ENCODE measurements around the gene FAM174B. TPM values are rescaled to one million over a fixed set of nuclear protein-coding genes. Genes with fewer than 3 reads are reported as not detected.

The FAM174B gene
- total RNA-seq, 1 donor from 2014 or later: 18.9 TPM

DNA sequence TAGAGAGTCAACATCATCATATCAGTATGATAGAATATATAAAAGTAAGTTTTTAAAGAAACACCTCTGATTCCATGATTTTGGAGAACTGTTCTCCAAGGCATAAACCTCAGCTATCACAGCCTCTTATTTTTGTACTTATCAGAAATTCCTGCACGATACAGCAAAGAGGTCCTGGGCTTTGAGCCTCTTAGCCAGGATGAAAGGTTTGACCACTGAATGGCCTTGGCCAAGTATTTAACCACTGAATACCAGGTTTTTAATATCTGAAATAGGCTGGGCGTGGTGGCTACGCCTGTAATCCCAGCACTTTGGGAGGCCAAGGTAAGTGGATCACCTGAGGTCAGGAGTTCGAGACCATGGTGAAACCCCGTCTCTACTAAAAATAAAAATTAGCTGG lies 1.9 kb upstream of the FAM174B start:
- TF ChIP-seq, protein P1, sequence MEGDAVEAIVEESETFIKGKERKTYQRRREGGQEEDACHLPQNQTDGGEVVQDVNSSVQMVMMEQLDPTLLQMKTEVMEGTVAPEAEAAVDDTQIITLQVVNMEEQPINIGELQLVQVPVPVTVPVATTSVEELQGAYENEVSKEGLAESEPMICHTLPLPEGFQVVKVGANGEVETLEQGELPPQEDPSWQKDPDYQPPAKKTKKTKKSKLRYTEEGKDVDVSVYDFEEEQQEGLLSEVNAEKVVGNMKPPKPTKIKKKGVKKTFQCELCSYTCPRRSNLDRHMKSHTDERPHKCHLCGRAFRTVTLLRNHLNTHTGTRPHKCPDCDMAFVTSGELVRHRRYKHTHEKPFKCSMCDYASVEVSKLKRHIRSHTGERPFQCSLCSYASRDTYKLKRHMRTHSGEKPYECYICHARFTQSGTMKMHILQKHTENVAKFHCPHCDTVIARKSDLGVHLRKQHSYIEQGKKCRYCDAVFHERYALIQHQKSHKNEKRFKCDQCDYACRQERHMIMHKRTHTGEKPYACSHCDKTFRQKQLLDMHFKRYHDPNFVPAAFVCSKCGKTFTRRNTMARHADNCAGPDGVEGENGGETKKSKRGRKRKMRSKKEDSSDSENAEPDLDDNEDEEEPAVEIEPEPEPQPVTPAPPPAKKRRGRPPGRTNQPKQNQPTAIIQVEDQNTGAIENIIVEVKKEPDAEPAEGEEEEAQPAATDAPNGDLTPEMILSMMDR (IDR thresholded peaks at IDR 0.05; ENCODE audit: insufficient read depth, low read length, poor library complexity, severe bottlenecking): no peak
- H3K36me3 ChIP-seq (ENCODE audit: control insufficient read depth, insufficient read depth, low read length): no peaks in the 10 kb centered on the region
- no peak for DNase-seq (ENCODE audit: low read depth)
- no peak overlapping the region for H3K4me3 ChIP-seq (ENCODE audit: low read depth, low read length)
- no peaks in the 10 kb centered on the region for H3K27me3 ChIP-seq (ENCODE audit: control insufficient read depth, insufficient read depth, low read length)

DNA sequence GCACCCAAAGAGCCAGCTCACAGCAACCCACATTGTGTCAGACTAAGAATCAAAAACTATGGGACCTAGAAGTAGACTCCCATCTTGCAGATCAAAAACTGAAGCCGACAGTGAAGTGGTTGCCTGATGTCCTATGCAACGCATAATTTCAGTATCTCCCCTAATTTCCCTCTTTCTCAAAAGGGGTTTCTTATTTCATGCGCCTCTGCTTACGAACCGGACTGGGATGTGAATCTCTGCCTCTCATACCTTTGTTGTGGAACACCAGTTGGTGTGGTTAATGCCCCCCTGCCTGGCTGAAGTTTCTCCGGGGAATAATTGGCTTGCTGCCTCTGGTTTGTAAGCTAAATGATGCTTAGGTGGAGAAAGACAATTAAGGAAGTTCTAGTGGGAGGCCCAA lies 514 bp upstream of the FAM174B start:
- no peak overlapping the region for H3K4me3 ChIP-seq (ENCODE audit: low read depth, low read length)
- TF ChIP-seq, protein P1 (IDR thresholded peaks at IDR 0.05; ENCODE audit: insufficient read depth, low read length, poor library complexity, severe bottlenecking): no peak
- no peak for DNase-seq (ENCODE audit: low read depth)
- no peaks in the 10 kb centered on the region for H3K27me3 ChIP-seq (ENCODE audit: control insufficient read depth, insufficient read depth, low read length)
- H3K36me3 ChIP-seq (ENCODE audit: control insufficient read depth, insufficient read depth, low read length): no peaks in the 10 kb centered on the region

DNA sequence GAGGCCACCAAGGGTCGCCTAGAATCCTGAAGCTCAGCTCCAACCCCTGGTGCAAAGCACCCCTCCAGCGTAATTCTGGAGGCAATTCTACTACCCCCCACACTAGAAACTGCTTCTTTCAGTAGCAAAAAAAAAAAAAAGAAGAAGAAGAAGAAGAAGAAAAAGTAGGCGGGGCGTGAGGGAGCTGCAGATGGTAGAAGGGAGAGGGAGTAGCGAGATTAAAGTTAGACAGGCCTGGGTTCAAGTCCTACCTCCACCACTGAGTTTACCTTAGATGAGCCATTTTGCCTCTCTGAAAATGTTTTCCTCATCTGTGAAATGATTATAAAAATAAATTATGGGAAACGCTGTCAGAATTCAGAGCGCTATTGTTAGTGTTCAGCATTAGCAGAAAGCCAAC lies 913 bp downstream of the FAM174B start:
- no peaks in the 10 kb centered on the region for H3K27me3 ChIP-seq (ENCODE audit: control insufficient read depth, insufficient read depth, low read length)
- TF ChIP-seq, protein P1 (IDR thresholded peaks at IDR 0.05; ENCODE audit: insufficient read depth, low read length, poor library complexity, severe bottlenecking): no peak
- no peak for DNase-seq (ENCODE audit: low read depth)
- H3K36me3 ChIP-seq (ENCODE audit: control insufficient read depth, insufficient read depth, low read length): no peaks in the 10 kb centered on the region
- peak overlapping the region; percentile 59 for H3K4me3 ChIP-seq (ENCODE audit: low read depth, low read length)

DNA sequence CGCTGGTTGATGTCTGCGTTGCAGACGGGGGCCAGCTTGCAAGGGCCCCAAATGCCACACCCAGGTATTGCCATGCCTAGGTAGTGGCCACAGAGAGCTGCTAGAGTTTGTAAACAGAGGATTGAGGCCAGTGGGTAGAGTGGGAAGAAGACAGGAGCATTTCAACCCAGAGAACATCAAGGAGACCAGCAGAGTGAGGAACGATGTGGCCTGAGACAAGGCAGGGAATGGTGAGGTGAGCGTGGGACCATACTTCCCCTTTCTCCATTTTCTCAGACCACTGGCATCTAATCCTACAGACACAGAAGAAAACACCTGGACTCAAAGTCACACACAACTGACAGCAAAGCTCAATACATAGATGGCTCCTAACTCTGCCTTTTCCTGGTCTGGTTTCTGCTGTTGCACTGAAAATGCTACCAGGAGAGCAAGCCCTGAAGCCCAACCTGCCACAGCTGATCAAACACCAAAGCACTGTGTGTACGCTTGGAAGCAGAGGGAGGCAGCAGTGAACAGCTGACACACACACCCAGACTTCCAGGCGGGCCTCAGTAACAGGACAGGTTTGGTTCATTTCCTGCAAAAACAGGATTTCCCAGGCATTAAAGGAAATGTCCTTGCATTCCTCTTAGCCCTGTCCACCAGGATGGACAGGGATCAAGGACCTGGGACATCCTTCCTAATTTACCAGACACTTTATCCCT lies 1.6 kb downstream of the FAM174B start:
- H3K4me3 ChIP-seq (ENCODE audit: low read depth, low read length): peak overlapping the region; percentile 2
- TF ChIP-seq, protein P1 (IDR thresholded peaks at IDR 0.05; ENCODE audit: insufficient read depth, low read length, poor library complexity, severe bottlenecking): no peak
- H3K27me3 ChIP-seq (ENCODE audit: control insufficient read depth, insufficient read depth, low read length): no peaks in the 10 kb centered on the region
- DNase-seq (ENCODE audit: low read depth): no peak
- no peaks in the 10 kb centered on the region for H3K36me3 ChIP-seq (ENCODE audit: control insufficient read depth, insufficient read depth, low read length)

DNA sequence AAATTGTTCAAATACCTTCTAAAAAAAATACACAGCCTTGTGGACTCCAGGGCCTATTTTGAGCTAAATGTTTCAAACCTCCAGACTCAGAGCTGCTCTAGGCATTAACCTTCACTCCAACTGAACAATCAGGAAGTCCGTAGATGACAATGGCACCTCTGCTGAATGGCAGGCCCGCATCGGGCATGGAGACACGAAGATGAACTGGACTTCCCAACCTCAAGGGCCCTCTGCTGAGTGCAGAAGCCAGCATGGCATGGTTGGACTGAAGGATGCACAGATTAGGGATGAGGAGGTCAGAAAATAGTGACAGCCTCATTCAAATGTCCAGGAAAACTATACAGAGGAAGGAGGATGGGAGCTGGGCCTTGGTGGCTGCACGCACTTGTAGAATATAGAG lies 2.2 kb downstream of the FAM174B start:
- Histone ChIP-seq H3K4me3 (ENCODE audit: low read depth, low read length) (no peak overlapping the region), H3K27me3 (ENCODE audit: control insufficient read depth, insufficient read depth, low read length) (no peaks in the 10 kb centered on the region), H3K36me3 (ENCODE audit: control insufficient read depth, insufficient read depth, low read length) (no peaks in the 10 kb centered on the region)
- TF ChIP-seq, protein P1 (IDR thresholded peaks at IDR 0.05; ENCODE audit: insufficient read depth, low read length, poor library complexity, severe bottlenecking): no peak
- no peak for DNase-seq (ENCODE audit: low read depth)

DNA sequence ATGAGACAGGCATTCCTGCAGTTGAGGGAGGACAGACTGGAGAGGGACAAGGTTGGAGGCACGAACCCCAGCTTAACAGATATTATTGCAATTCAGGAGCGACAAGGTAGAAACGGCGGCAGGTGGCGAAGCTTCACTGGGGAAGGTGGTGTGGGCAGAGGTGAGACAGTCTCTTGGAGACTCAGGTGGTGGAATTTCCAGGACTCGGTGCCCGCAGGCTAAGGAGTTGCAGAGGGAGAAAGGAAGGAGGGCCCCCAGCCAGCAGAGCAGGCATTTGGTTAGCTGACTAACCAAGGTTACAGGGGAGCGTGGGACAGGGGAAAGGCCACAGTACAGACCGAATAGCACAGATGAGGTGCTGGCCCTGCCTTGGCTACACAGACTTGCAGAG lies 3.0 kb downstream of the FAM174B start:
- no peaks in the 10 kb centered on the region for H3K27me3 ChIP-seq (ENCODE audit: control insufficient read depth, insufficient read depth, low read length)

More for the DNA sequence above, 3.0 kb downstream of the FAM174B start:
- TF ChIP-seq, protein P1 (IDR thresholded peaks at IDR 0.05; ENCODE audit: insufficient read depth, low read length, poor library complexity, severe bottlenecking): no peak
- no peak for DNase-seq (ENCODE audit: low read depth)
- Histone ChIP-seq H3K4me3 (ENCODE audit: low read depth, low read length) (no peak overlapping the region), H3K36me3 (ENCODE audit: control insufficient read depth, insufficient read depth, low read length) (no peaks in the 10 kb centered on the region)
